Measurements from ENCODE around the gene ETFB. TPM values are rescaled to one million over a fixed set of nuclear protein-coding genes. Genes with fewer than 3 reads are reported as not detected.
A peak's percentile ranks its signal among the peaks of the same experiment; 100 is the strongest.

ETFB gene
- total and polyA plus RNA-seq, 9 of the 15 experiments (the other 6 are each of a cell fraction or from before 2014, with no cell fraction given), result 18.1 to 143 (median 96.1) TPM

- ChIA-PET CTCF (ENCODE audit: low intra/inter-chr PET ratio) (no interaction called here), POLR2A (interaction anchor here (0.8 kb wide), 1 partner anchor 67 kb away, joined by 3 read pairs; the partner anchor contains the start of gene C19orf84)
- Histone ChIP-seq H3K4me2 (ENCODE audit: insufficient read depth, low read length) (no peak overlapping the region), H3K36me3 (ENCODE audit: control insufficient read depth, insufficient read depth, low read length) (no peaks in the 10 kb centered on the region), H3K4me1 (replicated peaks in 1 of 2; ENCODE audit: control insufficient read depth in 2 of 2, insufficient read depth in 2 of 2, low read length in 2 of 2) (peaks cover 4 to 39% of the 10 kb centered on the region in 2 experiments; a peak in 3 of 5 replicates), H3K27ac (ENCODE audit: extremely low read depth, low read depth, low read length) (no peak overlapping the region), H4K20me1 (replicated peaks; ENCODE audit: control insufficient read depth, insufficient read depth, low read length) (peaks cover 6% of the 10 kb centered on the region; the same call in 1 of the 2 replicates), H3K4me3 (no peak overlapping the region), H3K27me3 (ENCODE audit: control insufficient read depth in 2 of 2, insufficient read depth in 2 of 2, low read length in 2 of 2) (peaks cover 29 to 64% of the 10 kb centered on the region in 2 experiments), H3K9ac (ENCODE audit: insufficient read depth in 1 of 2, low read depth in 2 of 2, low read length in 2 of 2) (no peak overlapping the region), H3K9me3 (replicated peaks; ENCODE audit: control insufficient read depth, insufficient read depth, low read depth, low read length) (no peaks in the 10 kb centered on the region; the same call in 1 of the 2 replicates), H2AFZ (ENCODE audit: low read depth, low read length) (no peak overlapping the region), H3K79me2 (ENCODE audit: control insufficient read depth, insufficient read depth, low read length) (no peaks in the 10 kb centered on the region), H3K9me1 (ENCODE audit: control insufficient read depth, insufficient read depth, low read length) (no peaks in the 10 kb centered on the region)
- no peak for DNase-seq (ENCODE audit: extremely low read depth in 1 of 4, low spot score in 3 of 4)
- intact Hi-C loops (cut with micrococcal nuclease), result no loop called here
- no peak for ATAC-seq
- FAIRE-seq, result no peak
- 3% methylated on average over 27 of the region's 29 CpGs for WGBS (ENCODE audit: insufficient coverage, low coverage, missing lambda C conversion rate)
- in situ Hi-C loops (cut with MboI), result no loop called here
- BruUV-seq (replicated peaks), result no TSS peak
- TF ChIP-seq ARNT (IDR thresholded peaks at IDR 0.05) (no peak), DPF2 (IDR thresholded peaks at IDR 0.05) (no peak), SREBF2 (CRISPR knock-in tag; IDR thresholded peaks at IDR 0.05) (no peak), FOXK1 (CRISPR knock-in tag; IDR thresholded peaks at IDR 0.05; ENCODE audit: borderline replicate concordance) (no peak), NRF1 (conservative IDR thresholded peaks at IDR 0.05 in 1 of 2, IDR thresholded peaks at IDR 0.05 in 1 of 2) (no peak), TCFL5 (CRISPR knock-in tag; conservative IDR thresholded peaks at IDR 0.05) (no peak), TSC22D4 (tag; IDR thresholded peaks at IDR 0.05) (no peak), PYGO2 (tag; IDR thresholded peaks at IDR 0.05) (no peak), HNRNPUL1 (IDR thresholded peaks at IDR 0.05; ENCODE audit: low read length) (no peak), ZNF41 (CRISPR knock-in tag; conservative IDR thresholded peaks at IDR 0.05) (no peak), E2F6 (IDR thresholded peaks at IDR 0.05; ENCODE audit: borderline replicate concordance in 1 of 2, extremely low read depth in 1 of 2, insufficient read depth in 1 of 2, insufficient read length in 1 of 2, low read depth in 1 of 2, low read length in 1 of 2, poor library complexity in 1 of 2, severe bottlenecking in 1 of 2) (peak in 1 of 2 experiments; percentile 11), ZNF121 (CRISPR knock-in tag; conservative IDR thresholded peaks at IDR 0.05) (no peak), PRDM10 (IDR thresholded peaks at IDR 0.05; ENCODE audit: partially characterized antibody) (no peak), WHSC1 (IDR thresholded peaks at IDR 0.05; ENCODE audit: low read length) (no peak)
- TF ChIP-seq, protein P1, sequence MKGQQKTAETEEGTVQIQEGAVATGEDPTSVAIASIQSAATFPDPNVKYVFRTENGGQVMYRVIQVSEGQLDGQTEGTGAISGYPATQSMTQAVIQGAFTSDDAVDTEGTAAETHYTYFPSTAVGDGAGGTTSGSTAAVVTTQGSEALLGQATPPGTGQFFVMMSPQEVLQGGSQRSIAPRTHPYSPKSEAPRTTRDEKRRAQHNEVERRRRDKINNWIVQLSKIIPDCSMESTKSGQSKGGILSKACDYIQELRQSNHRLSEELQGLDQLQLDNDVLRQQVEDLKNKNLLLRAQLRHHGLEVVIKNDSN (CRISPR knock-in tag; IDR thresholded peaks at IDR 0.05), result peak; percentile 66
- TF ChIP-seq, protein P2, sequence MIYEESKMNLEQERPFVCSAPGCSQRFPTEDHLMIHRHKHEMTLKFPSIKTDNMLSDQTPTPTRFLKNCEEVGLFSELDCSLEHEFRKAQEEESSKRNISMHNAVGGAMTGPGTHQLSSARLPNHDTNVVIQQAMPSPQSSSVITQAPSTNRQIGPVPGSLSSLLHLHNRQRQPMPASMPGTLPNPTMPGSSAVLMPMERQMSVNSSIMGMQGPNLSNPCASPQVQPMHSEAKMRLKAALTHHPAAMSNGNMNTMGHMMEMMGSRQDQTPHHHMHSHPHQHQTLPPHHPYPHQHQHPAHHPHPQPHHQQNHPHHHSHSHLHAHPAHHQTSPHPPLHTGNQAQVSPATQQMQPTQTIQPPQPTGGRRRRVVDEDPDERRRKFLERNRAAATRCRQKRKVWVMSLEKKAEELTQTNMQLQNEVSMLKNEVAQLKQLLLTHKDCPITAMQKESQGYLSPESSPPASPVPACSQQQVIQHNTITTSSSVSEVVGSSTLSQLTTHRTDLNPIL (CRISPR knock-in tag; IDR thresholded peaks at IDR 0.05), result no peak
Observed at GRCh38 chr19:51323481-51324166, 42.6 kb downstream of the ETFB start.

Measured in K562 (cell line).